NCI-H2029 (cell line): ENCODE measurements around the gene BACE1.

Source experiments
- DNase-seq: peaks from one replicate; lab custom pipeline; 2025; lab: John Stamatoyannopoulos, UW

BACE1 gene

GRCh38 chr11:117305145-117305544, 10.9 kb downstream of the BACE1 start:
- DNase-seq: no peak

GRCh38 chr11:117303646-117304315, 12.3 kb downstream of the BACE1 start:
- DNase-seq: no peak

- DNase-seq: no peak
Measured at GRCh38 chr11:117303101-117303500, 13.0 kb downstream of the BACE1 start.

GRCh38 chr11:117302228-117302627, 13.8 kb downstream of the BACE1 start:
- no peak for DNase-seq

GRCh38 chr11:117300773-117301172, 15.3 kb downstream of the BACE1 start:
- DNase-seq: no peak

GRCh38 chr11:117300283-117300663, 15.8 kb downstream of the BACE1 start:
- no peak for DNase-seq

- DNase-seq: no peak
Measured at GRCh38 chr11:117299351-117300282, 16.4 kb downstream of the BACE1 start.

GRCh38 chr11:117298195-117298594, 17.9 kb downstream of the BACE1 start:
- DNase-seq: no peak

- no peak for DNase-seq
Measured at GRCh38 chr11:117296881-117297280, 19.2 kb downstream of the BACE1 start.

- no peak for DNase-seq
Measured at GRCh38 chr11:117295438-117296137, 20.5 kb downstream of the BACE1 start.

- DNase-seq: no peak
Measured at GRCh38 chr11:117292616-117293015, 23.4 kb downstream of the BACE1 start.

GRCh38 chr11:117290809-117291396, 25.2 kb downstream of the BACE1 start, which contains the start of gene BACE1-AS:
Gene BACE1-AS, plus strand, starts transcription at chr11:117291346.
- no peak for DNase-seq

- DNase-seq: no peak
Measured at GRCh38 chr11:117289795-117290194, 26.3 kb downstream of the BACE1 start.

GRCh38 chr11:117287668-117288067, 28.4 kb downstream of the BACE1 start:
- DNase-seq: no peak

- DNase-seq: no peak
Measured at GRCh38 chr11:117286588-117286987, 29.5 kb downstream of the BACE1 start.

- DNase-seq: no peak
Measured at GRCh38 chr11:117284053-117284452, 32.0 kb downstream of the BACE1 start.

GRCh38 chr11:117282956-117283355, 33.1 kb downstream of the BACE1 start:
- no peak for DNase-seq

- DNase-seq: no peak
Measured at GRCh38 chr11:117281869-117282268, 34.2 kb downstream of the BACE1 start.

- no peak for DNase-seq
Measured at GRCh38 chr11:117281159-117281558, 34.9 kb downstream of the BACE1 start.

- no peak for DNase-seq
Measured at GRCh38 chr11:117279711-117280376, 36.2 kb downstream of the BACE1 start.

- no peak for DNase-seq
Measured at GRCh38 chr11:117278347-117278746, 37.7 kb downstream of the BACE1 start.
